ENCODE data around the gene LBX1. TPM values are rescaled to one million over a fixed set of nuclear protein-coding genes. Genes with fewer than 3 reads are reported as not detected.

LBX1 gene, protein sequence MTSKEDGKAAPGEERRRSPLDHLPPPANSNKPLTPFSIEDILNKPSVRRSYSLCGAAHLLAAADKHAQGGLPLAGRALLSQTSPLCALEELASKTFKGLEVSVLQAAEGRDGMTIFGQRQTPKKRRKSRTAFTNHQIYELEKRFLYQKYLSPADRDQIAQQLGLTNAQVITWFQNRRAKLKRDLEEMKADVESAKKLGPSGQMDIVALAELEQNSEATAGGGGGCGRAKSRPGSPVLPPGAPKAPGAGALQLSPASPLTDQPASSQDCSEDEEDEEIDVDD
- total RNA-seq (2022; extraction: Qiagen RNA extraction) = not detected in 5 replicates

DNA sequence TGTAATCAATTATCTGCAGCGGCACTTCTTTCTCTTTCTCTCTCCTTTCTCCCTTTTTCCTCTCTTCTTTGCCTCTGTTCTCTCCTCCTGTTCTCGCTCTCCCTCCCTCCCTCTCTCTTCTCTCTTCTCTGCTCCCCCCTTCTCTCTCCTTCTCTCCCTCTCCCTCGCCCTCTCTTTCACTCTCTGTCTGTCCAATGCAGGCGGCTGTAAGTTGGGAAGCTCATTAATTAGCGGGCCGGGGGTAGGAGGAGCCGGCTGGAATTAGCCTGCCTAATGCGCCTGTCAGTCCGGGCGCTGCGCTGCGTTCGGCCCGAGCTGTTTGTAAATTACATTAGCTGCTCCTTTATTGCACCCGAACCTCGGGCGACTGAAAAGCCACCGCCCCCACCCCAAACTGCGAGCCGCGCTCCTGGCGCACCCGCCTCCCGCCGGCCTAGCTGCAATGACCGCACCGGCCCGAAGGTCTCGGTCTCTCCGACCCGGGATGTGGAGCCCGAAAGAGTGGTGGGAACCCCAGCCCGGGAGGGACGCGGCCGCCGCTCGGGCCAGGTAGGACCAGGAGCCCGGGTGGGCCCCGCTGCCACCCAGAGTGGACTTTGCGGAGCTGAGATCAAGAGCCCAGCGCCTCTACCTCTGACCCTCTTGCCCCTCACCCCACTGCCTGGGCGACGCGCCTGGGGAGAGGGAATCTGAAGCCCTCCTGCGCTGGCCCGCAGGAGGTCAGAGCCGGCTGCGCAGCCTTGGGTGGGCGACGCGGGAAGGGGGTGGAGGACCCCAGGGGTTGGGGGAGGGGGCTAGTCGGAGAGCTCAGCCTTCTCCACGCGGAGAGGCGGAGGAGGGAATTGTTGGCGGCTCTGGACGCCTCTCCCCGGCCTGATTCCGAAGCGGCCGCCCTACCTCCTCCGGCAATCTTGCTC, at the start of gene LBX1:
LBX1 (minus strand) TSS at position 198 of the 917 bp plus-strand sequence. CDS start 648 bp downstream, outside the sequence.

Other genes starting within 250 kb of the LBX1 start
- 72.5 to 96.0 TPM (median 93.9 TPM) in 5 replicates for gene MRPL43, start 242.0 kb downstream of the LBX1 start, total RNA-seq (2022; extraction: Qiagen RNA extraction)
- gene TWNK, start 241.9 kb downstream of the LBX1 start, total RNA-seq (2022; extraction: Qiagen RNA extraction) = 34.1 to 46.2 TPM (median 36.9 TPM) in 5 replicates
- 34.2 to 41.0 TPM (median 38.1 TPM) in 5 replicates for gene LZTS2, start 229.7 kb downstream of the LBX1 start, total RNA-seq (2022; extraction: Qiagen RNA extraction)
- 0.67 to 1.1 TPM (median 0.77 TPM) in 5 replicates for gene PDZD7, start 198.3 kb downstream of the LBX1 start, total RNA-seq (2022; extraction: Qiagen RNA extraction)
- 40.5 to 52.6 TPM (median 46.1 TPM) in 5 replicates for gene SFXN3, start 198.2 kb downstream of the LBX1 start, total RNA-seq (2022; extraction: Qiagen RNA extraction)
- 2.4 to 3.5 TPM (median 2.8 TPM) in 5 replicates for gene KAZALD1, start 167.5 kb downstream of the LBX1 start, total RNA-seq (2022; extraction: Qiagen RNA extraction)
- not detected in 5 replicates for gene TLX1, start 98.2 kb downstream of the LBX1 start, total RNA-seq (2022; extraction: Qiagen RNA extraction)
- gene BTRC, start 124.7 kb upstream of the LBX1 start, total RNA-seq (2022; extraction: Qiagen RNA extraction) = 8.3 to 10.7 TPM (median 9.5 TPM) in 5 replicates

Measured in A549 treated with Hydrocortisone at 1 μM for 4 hours (cell line).